HG03521 (cell line): ENCODE results near the gene CGN.

Experiments
- ATAC-seq: cut with Tn5 transposase; IDR thresholded peaks from one replicate; pipeline ENCODE4 v1.9.1; 2021; ENCODE audit warnings: mild to moderate bottlenecking, moderate library complexity; ENCODE audit not compliant: unreplicated experiment

The CGN gene

DNA sequence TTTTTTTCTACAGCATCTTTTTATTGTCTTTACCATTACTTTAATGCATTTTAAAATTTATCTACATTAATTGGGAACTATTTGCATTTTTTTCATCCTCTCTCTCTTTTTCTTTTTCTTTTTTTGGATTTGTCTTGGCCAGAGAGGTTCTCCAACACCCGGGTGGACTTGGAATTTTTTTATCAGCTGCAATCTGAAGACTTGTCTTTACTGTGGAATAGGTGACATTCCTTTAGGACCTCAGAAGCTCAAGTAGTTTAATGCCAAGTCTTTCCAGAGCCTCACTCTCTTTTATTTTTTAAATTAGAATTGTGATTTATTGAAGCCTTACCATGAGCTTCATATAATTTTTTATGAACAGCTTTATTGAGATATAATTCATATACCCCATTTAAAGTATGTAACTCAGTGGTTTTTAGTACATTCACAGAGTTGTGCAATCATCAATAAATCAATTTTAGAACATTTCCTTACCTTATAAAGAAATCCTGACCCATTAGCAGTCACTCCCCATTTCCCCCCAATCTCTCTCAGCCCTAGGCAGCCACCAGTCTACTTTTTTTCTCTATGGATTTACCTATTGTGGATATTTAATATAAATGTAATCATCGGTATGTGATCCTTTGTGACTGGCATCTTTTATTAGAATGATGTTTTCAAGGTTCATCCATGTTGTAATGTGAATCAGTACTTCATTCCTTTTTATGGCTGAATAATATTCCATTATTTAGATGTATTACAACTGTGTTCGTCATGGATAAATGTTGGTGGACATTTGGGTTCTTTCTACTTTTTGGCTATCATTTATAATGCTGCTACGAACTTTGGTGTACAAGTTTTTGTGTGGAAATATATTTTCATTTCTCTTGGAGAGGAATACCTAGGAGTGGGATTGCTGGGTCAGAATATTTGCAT is 35.1 kb downstream of the CGN start:
- ATAC-seq: no peak

GRCh38 chr1:151547119-151547899 is 36.1 kb downstream of the CGN start:
- ATAC-seq: no peak

- no peak for ATAC-seq
These were observed 36.7 kb downstream of the CGN start for GRCh38 chr1:151547900-151548230.

DNA sequence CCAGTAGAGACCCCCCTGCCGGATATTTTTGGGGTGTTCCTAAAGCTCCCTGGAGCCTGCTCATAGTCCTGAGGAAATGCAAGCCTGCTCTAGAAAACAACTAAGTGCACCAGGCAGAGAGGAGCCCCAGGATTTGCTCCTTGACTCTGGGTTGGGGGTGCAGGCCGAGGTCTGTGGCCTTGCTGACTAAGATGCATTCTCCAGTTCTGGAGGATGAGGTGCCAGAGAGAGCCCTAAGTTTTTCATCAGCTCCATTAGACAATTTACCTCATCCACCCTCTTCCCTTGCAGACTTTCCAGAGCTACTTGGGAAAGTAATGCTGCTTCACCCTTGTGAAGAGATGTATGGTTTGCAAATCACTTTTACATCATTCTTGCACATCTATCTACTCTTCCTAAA is 38.0 kb downstream of the CGN start:
- ATAC-seq: no peak

GRCh38 chr1:151553659-151554058 is 42.5 kb downstream of the CGN start:
- ATAC-seq: no peak

- no peak for ATAC-seq
These were observed 44.9 kb downstream of the CGN start for GRCh38 chr1:151556052-151556451.

GRCh38 chr1:151562661-151563060 is 51.5 kb downstream of the CGN start:
- ATAC-seq: no peak

DNA sequence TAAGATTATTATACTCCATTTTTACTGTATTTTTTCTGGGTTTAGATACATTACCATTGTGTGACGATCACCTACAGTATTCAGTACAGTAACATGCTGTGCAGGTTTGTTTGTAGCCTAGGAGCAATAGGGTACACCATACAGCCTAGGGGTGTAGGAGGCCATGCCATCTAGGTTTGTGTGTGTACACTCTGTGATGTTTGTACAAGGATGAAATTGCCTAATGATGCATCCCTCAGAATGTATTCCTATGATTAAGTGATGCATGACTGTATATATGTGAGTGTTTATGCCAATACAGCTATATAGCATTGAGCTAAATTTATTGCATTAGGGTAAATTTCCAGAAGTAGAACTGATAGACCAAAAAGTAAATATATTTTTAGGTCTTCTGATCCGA is 52.2 kb downstream of the CGN start:
- ATAC-seq: no peak

GRCh38 chr1:151565502-151566189 is 54.5 kb downstream of the CGN start:
- ATAC-seq: no peak

DNA sequence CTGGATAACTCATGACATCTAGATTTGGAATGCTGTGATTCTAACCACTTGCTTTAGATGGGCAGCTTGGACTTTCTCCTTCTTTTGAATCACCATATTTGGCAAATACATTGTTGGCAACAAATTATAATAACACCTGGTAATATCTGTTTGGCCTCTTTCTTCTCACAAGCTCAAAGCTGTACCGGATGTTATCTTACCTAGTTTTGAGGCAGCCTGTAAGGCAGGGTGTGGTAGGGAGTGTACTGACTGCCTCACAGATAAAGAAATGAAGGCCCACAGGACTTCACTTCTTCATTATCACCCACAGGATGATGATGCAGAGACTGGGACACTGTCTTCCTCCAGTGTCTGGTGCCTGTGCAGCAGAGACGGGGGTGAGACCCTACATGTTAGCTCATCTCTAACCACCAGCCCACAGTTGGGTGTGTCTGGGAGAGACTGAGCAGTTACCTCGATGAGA is 57.5 kb downstream of the CGN start:
- no peak for ATAC-seq

DNA sequence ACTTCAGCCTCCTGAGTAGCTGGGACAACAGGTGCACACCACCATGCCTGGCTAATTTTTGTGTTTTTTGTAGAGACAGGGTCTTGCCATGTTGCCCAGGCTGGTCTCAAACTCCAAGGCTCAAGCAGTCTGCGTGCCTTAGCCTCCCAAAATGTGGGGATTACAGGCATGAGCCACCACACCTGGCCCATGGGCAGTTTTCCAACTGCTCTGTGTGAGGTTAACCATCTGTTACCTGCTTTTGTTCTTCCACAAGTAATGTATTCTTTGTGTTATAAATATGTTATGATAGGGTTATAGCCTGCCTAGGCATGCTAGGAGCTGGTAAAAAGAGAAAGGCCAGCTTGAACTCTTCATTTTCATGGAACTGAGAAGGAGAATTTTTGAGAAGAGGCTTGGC is 59.6 kb downstream of the CGN start:
- ATAC-seq: no peak

DNA sequence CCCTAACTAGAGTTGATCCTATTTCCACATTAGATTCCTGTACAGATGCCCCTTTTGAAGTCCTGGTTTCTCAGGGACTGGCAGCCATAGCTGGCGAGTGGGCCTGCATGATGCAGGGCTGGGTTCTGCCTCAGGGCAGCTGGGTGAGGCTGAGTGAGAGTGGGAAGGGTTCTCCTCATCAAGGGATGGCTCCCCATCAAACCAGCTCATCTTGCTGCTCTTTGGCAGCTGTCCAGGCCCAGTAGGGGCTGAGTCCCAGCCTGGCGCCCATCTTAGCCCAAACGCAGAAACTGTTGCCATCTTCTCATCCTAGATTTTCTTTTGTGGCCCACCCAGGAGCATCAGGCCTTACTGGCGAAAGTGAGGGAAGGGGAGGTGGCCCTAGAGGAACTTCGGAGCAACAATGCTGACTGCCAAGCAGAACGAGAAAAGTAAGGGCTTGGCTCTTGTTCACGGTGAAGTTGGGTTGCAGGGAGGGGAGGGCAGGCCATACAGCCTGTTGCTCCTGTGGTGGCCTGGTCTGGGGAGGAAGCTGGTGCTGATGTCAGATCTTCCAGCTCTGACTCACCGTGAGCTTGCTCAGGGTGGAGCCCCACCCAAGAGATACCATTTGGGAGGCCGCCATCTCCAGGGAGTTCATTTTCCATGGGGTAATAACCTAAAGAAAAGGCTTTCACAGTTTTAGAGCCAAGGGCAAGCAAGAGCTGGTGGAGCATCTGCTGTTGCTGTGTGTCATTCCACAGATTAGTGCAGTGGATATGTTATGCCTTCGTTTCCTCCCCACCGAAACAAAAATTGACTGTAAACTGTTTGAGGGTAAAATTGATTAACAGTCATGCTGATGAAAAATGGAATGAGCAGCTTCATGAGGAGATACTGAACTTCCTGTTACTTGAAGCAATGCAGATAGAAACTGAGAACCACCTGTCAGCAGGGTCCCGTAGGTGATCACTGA is 63.7 kb downstream of the CGN start:
- no peak for ATAC-seq

DNA sequence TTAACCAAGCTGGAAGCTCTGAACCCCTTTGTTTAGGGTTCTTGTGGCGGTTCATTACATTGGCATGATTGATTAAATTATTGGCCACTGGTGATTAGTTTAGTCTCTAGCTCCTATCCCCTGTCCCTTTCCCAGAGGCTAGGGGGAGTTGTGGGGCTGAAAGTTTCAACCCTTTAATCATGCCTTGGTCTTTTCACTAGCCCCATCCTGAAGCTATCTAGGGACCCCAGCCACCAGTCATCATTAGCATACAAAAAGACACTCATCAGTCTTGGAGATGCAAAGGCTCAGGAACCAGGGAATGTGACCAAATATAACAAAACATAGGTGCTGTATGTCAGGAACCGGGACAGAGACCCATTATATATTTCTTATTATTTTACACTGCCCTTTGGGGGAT is 66.0 kb downstream of the CGN start:
- ATAC-seq: no peak

DNA sequence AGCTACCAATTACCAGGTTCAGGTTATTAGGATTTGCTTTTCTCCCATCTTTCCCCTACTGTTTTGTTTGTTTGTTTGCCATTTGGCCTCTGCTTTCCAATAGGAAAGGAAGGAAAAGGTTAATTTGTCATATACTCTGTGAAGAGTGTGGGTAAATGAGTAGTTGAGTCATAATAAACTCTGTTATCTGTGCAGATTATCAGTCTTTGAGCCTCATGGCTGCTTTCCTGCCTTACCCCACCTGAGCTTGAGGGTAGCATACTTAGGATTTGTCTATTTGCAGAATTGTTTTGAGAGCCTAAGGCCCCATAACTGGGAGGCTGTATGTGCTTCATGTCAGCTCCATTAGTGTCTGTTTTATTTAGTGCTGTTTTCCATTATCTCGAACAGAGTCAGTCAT is 67.8 kb downstream of the CGN start:
- ATAC-seq: no peak

DNA sequence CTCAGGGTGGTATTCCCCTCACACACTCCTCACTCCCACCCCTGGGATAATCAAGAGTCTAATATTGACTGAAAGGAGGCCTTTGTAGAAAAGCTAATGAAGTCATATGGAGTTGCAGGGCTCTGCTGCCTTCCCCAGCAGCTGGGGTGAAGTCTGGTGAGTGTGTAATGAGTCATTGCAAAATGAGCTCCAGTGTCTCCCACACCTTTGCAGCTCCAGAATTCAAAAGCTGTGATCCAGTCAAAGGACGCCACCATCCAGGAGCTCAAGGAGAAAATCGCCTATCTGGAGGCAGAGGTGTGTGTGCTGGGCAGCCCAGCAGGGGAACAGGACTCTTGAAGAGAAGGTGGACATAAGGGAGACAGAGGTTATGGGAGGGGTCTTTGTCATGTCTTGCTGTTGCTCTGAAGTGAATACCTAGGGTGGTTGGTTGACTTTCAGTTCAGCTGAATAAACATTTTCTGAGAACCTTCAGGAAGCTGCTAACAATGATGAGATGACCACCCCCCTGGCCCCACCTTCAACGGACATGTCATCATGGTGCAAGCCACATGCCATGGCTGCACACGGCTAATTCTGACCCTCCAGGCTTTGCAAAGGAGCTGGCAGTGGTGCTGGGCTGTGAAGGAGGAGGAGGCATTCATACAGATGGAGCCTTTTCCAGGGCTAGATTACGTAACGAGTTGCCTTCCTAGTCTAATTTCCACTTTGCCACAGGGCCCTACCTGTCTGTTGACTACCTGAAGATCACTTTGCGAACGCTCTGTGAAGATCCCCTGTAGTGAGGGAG is 68.4 kb downstream of the CGN start:
- ATAC-seq: no peak

- ATAC-seq: no peak
These were observed 70.3 kb downstream of the CGN start for GRCh38 chr1:151581451-151581850.

DNA sequence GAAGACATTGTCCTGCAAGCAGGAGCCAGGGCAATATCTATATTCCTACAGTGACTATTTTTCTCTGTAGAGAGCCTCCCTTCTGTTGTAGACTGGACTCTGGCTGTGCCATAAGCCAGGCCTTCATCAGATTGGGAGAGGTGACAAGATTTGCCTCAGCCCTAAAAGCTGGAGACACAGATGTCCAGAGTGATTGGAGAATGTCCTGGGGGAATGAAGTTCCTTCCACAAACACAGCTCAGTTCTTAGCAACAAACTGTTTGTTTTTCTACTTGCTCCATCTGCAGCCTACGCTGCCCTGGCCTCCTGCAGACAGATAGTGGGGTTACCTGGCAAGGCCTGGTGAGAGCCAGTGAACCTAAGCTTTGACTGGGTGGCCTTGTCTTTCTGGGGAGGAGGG is 70.7 kb downstream of the CGN start:
- ATAC-seq: no peak

DNA sequence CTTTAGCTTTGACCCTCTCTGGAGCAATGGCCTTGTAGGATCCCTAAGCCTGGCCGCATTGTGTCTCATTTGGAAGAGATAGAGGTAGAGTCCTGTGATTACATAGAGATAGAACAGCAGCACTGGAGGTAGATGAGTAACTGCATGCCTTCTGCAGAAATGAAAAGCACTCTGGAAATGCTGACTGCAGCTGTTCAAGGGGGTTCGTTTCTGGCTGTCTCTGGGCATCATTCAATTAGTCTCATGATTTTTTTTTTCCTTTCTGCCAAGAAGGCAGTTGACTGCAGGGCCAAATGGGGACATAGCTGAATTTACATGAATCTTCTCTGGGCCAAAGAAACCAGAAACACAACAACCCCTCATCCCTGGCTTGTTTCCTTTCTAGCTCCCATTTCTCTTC is 72.6 kb downstream of the CGN start:
- ATAC-seq: no peak

GRCh38 chr1:151584278-151584677 is 73.1 kb downstream of the CGN start:
- ATAC-seq: no peak

- no peak for ATAC-seq
These were observed 73.6 kb downstream of the CGN start for GRCh38 chr1:151584780-151585179.
